GM23338 (cell line): ENCODE measurements around the gene SNX11. TPM values are rescaled to one million over a fixed set of nuclear protein-coding genes. Genes with fewer than 3 reads are reported as not detected.

Source experiments
- ATAC-seq: fragments of 200-7000 bp; cut with Tn5 transposase; 3 replicates; pipeline ENCODE4 v1.9.1; 2020
- DNase-seq: peaks from one replicate; pipeline ENCODE4 v3.0.0-alpha.2; 2015; ENCODE audit warnings: low spot score
- H2AFZ ChIP-seq: fragments of 200-600 bp; sonication (generic); 2 replicates; pipeline ENCODE4 v1.8.0; 2016; ENCODE audit warnings: antibody characterized with exemption, mild to moderate bottlenecking, moderate library complexity
- H3F3A ChIP-seq: fragments of 200-600 bp; sonication (generic); replicated peaks from 2 replicates; pipeline ENCODE4 v1.8.0; 2017; ENCODE audit warnings: antibody characterized with exemption, mixed run types, low read depth
- H3K27ac ChIP-seq: fragments of 200-600 bp; sonication (generic); 2 replicates; pipeline ENCODE4 v1.6.1; 2016; ENCODE audit warnings: low read depth
- H3K27me3 ChIP-seq: fragments of 200-600 bp; sonication (generic); 2 replicates; pipeline ENCODE4 v1.8.0; 2016; ENCODE audit warnings: mild to moderate bottlenecking, mixed run types, moderate library complexity; ENCODE audit not compliant: insufficient read depth
- H3K36me3 ChIP-seq: fragments of 200-600 bp; sonication (generic); 2 replicates; pipeline ENCODE4 v1.8.0; 2016; ENCODE audit warnings: mild to moderate bottlenecking; ENCODE audit not compliant: insufficient read depth
- H3K4me1 ChIP-seq: fragments of 200-600 bp; sonication (generic); 2 replicates; pipeline ENCODE4 v1.8.0; 2016; ENCODE audit warnings: mild to moderate bottlenecking, moderate library complexity; ENCODE audit not compliant: insufficient read depth
- H3K4me2 ChIP-seq: fragments of 200-600 bp; sonication (generic); 2 replicates; pipeline ENCODE4 v1.7.1; 2017; ENCODE audit warnings: mixed run types
- H3K4me3 ChIP-seq: fragments of 200-600 bp; sonication (generic); 2 replicates; pipeline ENCODE4 v1.6.1; 2016; ENCODE audit warnings: mixed run types
- H3K79me2 ChIP-seq: fragments of 200-600 bp; sonication (generic); replicated peaks from 2 replicates; pipeline ENCODE4 v1.8.0; 2017; ENCODE audit warnings: mild to moderate bottlenecking; ENCODE audit not compliant: insufficient read depth
- H3K9me2 ChIP-seq: fragments of 200-600 bp; sonication (generic); 2 replicates; pipeline ENCODE4 v1.8.0; 2017; ENCODE audit not compliant: insufficient read depth
- H4K20me1 ChIP-seq: fragments of 200-600 bp; sonication (generic); replicated peaks from 2 replicates; pipeline ENCODE4 v1.8.0; 2017; ENCODE audit warnings: mild to moderate bottlenecking; ENCODE audit not compliant: insufficient read depth
- H3K27ac Mint-ChIP-seq: 2 replicates; pipeline ENCODE4 v1.8.0; 2020; ENCODE audit warnings: inconsistent platforms, mild to moderate bottlenecking, moderate library complexity, mixed read lengths
- H3K27me3 Mint-ChIP-seq: 3 replicates; pipeline ENCODE4 v1.8.0; 2022; ENCODE audit warnings: low read depth, mild to moderate bottlenecking, moderate library complexity, mixed read lengths, inconsistent platforms; ENCODE audit not compliant: insufficient read depth, poor library complexity
- H3K36me3 Mint-ChIP-seq: 3 replicates; pipeline ENCODE4 v1.8.0; 2021; ENCODE audit warnings: low read depth, mild to moderate bottlenecking, inconsistent platforms, moderate library complexity, mixed read lengths
- H3K4me1 Mint-ChIP-seq: 3 replicates; pipeline ENCODE4 v1.8.0; 2020; ENCODE audit warnings: mild to moderate bottlenecking, inconsistent platforms, mixed read lengths
- H3K4me3 Mint-ChIP-seq: 3 replicates; pipeline ENCODE4 v1.8.0; 2021; ENCODE audit warnings: moderate library complexity, mild to moderate bottlenecking, inconsistent platforms, mixed read lengths
- H3K9me3 Mint-ChIP-seq: 3 replicates; pipeline ENCODE4 v1.8.0; 2020; ENCODE audit warnings: moderate library complexity, mild to moderate bottlenecking, inconsistent platforms, mixed read lengths
- CREB1 ChIP-seq: fragments of 250-450 bp; sonication (Bioruptor Pico); IDR thresholded peaks from 2 replicates; pipeline ENCODE4 v1.5.0; 2020; ENCODE audit warnings: low read depth, mild to moderate bottlenecking, moderate library complexity
- EZH2 ChIP-seq: fragments of 200-600 bp; sonication (generic); IDR thresholded peaks from one replicate; pipeline ENCODE4 v1.8.0; 2017; ENCODE audit warnings: antibody characterized with exemption, mild to moderate bottlenecking, low read depth; ENCODE audit not compliant: unreplicated experiment
- EZH2phosphoT487 ChIP-seq: fragments of 200-600 bp; sonication (generic); IDR thresholded peaks from one replicate; pipeline ENCODE4 v1.8.1; 2018; ENCODE audit warnings: antibody characterized with exemption; ENCODE audit not compliant: unreplicated experiment
- JUNB ChIP-seq: IDR thresholded peaks from one replicate; pipeline ENCODE4 v1.6.1; 2016; ENCODE audit warnings: antibody characterized with exemption; ENCODE audit not compliant: unreplicated experiment
- NANOG ChIP-seq: IDR thresholded peaks from 2 replicates; pipeline ENCODE4 v1.6.1; 2016; ENCODE audit warnings: antibody characterized with exemption, borderline replicate concordance
- POLR2AphosphoS5 ChIP-seq: IDR thresholded peaks from 2 replicates; pipeline ENCODE4 v1.6.1; 2016; ENCODE audit warnings: antibody characterized with exemption, low read depth
- STAT1 ChIP-seq: IDR thresholded peaks from one replicate; pipeline ENCODE4 v1.6.1; 2016; ENCODE audit warnings: antibody characterized with exemption; ENCODE audit not compliant: unreplicated experiment
- ZNF114 ChIP-seq: fragments of 250-450 bp; sonication (Bioruptor Pico); IDR thresholded peaks from 2 replicates; pipeline ENCODE4 v1.5.0; 2020; ENCODE audit warnings: mild to moderate bottlenecking, moderate library complexity
- ZNF331 ChIP-seq: fragments of 250-450 bp; sonication (Bioruptor Pico); IDR thresholded peaks from 2 replicates; pipeline ENCODE4 v1.5.0; 2020; ENCODE audit warnings: low read depth, mild to moderate bottlenecking, moderate library complexity
- polyA plus RNA-seq: library from polyadenylated mRNA; unstranded; fragments of >200 nt; fragmentation: Nextera tagmentation; extraction: Ambion mirVana; gene quantifications from 2 replicates; pipeline ENCODE4 v1.2.1, GENCODE V29; 2016
- total RNA-seq: library from RNA; depleted of rRNA; stranded (reverse); fragments of >200 nt; shearing (Covaris generic); gene quantifications from 2 replicates; pipeline ENCODE4 v1.2.3, GENCODE V29; 2014
- TF ChIP-seq, protein P1 (sequence below): IDR thresholded peaks from one replicate; pipeline ENCODE4 v1.6.1; 2018; ENCODE audit warnings: antibody characterized with exemption; ENCODE audit not compliant: unreplicated experiment
- TF ChIP-seq, protein P2 (sequence below): fragments of 250-450 bp; sonication (Bioruptor Pico); IDR thresholded peaks from 2 replicates; pipeline ENCODE4 v1.5.0; 2020; ENCODE audit warnings: mild to moderate bottlenecking, moderate library complexity
- TF ChIP-seq, protein P3 (sequence below): IDR thresholded peaks from 2 replicates; pipeline ENCODE4 v1.6.1; 2016; ENCODE audit warnings: antibody characterized with exemption
- TF ChIP-seq, protein P4 (sequence below), 2 experiments: fragments of 200-600 bp in 1 of 2; sonication (generic) in 1 of 2; conservative IDR thresholded peaks; 2 replicates each; pipeline versions ENCODE4 v1.5.1 to v1.6.1; 2016 to 2017; ENCODE audit warnings: antibody characterized with exemption in 2 of 2, low read depth in 2 of 2, mild to moderate bottlenecking in 2 of 2, moderate library complexity in 1 of 2

Gene SNX11
- total and polyA plus RNA-seq, 2 experiments from 2014 or later, result 7.9 to 16.3 TPM

DNA sequence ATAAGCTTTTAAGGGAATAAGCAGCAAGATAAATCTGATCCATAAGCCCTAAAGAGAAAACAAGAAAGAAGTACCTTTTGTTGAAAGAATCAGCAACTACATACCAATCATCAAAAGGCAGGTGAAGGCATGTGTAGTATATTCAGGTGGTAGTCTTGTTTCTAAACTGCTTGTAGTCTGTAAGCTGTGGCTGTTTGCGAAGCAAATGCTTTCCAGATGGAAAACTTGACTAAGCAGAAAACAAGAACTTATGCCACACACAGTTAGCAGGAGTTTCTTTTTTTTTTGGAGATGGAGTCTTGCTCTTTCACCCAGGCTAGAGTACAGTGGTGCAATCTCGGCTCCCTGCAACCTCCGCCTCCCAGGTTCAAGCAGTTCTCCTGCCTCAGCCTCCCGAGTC, 12.0 kb upstream of the SNX11 start:
- H3K9me2 ChIP-seq, result no peaks in the 10 kb centered on the region

More for the DNA sequence above, 12.0 kb upstream of the SNX11 start:
- H3K27ac ChIP-seq, result 0 out of 2 replicates have a peak overlapping the region, but pooled peaks have one; percentile 50
- TF ChIP-seq CREB1 (no peak), POLR2AphosphoS5 (no peak), EZH2 (no peak), EZH2phosphoT487 (no peak), ZNF331 (CRISPR knock-in tag) (no peak), NANOG (no peak), ZNF114 (CRISPR knock-in tag) (no peak), STAT1 (no peak), JUNB (no peak)
- TF ChIP-seq, protein P1, sequence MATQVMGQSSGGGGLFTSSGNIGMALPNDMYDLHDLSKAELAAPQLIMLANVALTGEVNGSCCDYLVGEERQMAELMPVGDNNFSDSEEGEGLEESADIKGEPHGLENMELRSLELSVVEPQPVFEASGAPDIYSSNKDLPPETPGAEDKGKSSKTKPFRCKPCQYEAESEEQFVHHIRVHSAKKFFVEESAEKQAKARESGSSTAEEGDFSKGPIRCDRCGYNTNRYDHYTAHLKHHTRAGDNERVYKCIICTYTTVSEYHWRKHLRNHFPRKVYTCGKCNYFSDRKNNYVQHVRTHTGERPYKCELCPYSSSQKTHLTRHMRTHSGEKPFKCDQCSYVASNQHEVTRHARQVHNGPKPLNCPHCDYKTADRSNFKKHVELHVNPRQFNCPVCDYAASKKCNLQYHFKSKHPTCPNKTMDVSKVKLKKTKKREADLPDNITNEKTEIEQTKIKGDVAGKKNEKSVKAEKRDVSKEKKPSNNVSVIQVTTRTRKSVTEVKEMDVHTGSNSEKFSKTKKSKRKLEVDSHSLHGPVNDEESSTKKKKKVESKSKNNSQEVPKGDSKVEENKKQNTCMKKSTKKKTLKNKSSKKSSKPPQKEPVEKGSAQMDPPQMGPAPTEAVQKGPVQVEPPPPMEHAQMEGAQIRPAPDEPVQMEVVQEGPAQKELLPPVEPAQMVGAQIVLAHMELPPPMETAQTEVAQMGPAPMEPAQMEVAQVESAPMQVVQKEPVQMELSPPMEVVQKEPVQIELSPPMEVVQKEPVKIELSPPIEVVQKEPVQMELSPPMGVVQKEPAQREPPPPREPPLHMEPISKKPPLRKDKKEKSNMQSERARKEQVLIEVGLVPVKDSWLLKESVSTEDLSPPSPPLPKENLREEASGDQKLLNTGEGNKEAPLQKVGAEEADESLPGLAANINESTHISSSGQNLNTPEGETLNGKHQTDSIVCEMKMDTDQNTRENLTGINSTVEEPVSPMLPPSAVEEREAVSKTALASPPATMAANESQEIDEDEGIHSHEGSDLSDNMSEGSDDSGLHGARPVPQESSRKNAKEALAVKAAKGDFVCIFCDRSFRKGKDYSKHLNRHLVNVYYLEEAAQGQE, result no peak
- TF ChIP-seq, protein P2, sequence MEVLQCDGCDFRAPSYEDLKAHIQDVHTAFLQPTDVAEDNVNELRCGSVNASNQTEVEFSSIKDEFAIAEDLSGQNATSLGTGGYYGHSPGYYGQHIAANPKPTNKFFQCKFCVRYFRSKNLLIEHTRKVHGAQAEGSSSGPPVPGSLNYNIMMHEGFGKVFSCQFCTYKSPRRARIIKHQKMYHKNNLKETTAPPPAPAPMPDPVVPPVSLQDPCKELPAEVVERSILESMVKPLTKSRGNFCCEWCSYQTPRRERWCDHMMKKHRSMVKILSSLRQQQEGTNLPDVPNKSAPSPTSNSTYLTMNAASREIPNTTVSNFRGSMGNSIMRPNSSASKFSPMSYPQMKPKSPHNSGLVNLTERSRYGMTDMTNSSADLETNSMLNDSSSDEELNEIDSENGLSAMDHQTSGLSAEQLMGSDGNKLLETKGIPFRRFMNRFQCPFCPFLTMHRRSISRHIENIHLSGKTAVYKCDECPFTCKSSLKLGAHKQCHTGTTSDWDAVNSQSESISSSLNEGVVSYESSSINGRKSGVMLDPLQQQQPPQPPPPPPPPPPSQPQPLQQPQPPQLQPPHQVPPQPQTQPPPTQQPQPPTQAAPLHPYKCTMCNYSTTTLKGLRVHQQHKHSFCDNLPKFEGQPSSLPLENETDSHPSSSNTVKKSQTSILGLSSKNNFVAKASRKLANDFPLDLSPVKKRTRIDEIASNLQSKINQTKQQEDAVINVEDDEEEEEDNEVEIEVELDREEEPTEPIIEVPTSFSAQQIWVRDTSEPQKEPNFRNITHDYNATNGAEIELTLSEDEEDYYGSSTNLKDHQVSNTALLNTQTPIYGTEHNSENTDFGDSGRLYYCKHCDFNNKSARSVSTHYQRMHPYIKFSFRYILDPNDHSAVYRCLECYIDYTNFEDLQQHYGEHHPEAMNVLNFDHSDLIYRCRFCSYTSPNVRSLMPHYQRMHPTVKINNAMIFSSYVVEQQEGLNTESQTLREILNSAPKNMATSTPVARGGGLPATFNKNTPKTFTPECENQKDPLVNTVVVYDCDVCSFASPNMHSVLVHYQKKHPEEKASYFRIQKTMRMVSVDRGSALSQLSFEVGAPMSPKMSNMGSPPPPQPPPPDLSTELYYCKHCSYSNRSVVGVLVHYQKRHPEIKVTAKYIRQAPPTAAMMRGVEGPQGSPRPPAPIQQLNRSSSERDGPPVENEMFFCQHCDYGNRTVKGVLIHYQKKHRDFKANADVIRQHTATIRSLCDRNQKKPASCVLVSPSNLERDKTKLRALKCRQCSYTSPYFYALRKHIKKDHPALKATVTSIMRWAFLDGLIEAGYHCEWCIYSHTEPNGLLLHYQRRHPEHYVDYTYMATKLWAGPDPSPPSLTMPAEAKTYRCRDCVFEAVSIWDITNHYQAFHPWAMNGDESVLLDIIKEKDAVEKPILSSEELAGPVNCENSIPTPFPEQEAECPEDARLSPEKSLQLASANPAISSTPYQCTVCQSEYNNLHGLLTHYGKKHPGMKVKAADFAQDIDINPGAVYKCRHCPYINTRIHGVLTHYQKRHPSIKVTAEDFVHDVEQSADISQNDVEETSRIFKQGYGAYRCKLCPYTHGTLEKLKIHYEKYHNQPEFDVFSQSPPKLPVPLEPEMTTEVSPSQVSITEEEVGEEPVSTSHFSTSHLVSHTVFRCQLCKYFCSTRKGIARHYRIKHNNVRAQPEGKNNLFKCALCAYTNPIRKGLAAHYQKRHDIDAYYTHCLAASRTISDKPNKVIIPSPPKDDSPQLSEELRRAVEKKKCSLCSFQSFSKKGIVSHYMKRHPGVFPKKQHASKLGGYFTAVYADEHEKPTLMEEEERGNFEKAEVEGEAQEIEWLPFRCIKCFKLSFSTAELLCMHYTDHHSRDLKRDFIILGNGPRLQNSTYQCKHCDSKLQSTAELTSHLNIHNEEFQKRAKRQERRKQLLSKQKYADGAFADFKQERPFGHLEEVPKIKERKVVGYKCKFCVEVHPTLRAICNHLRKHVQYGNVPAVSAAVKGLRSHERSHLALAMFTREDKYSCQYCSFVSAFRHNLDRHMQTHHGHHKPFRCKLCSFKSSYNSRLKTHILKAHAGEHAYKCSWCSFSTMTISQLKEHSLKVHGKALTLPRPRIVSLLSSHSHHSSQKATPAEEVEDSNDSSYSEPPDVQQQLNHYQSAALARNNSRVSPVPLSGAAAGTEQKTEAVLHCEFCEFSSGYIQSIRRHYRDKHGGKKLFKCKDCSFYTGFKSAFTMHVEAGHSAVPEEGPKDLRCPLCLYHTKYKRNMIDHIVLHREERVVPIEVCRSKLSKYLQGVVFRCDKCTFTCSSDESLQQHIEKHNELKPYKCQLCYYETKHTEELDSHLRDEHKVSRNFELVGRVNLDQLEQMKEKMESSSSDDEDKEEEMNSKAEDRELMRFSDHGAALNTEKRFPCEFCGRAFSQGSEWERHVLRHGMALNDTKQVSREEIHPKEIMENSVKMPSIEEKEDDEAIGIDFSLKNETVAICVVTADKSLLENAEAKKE (CRISPR knock-in tag), result no peak
- TF ChIP-seq, protein P3, sequence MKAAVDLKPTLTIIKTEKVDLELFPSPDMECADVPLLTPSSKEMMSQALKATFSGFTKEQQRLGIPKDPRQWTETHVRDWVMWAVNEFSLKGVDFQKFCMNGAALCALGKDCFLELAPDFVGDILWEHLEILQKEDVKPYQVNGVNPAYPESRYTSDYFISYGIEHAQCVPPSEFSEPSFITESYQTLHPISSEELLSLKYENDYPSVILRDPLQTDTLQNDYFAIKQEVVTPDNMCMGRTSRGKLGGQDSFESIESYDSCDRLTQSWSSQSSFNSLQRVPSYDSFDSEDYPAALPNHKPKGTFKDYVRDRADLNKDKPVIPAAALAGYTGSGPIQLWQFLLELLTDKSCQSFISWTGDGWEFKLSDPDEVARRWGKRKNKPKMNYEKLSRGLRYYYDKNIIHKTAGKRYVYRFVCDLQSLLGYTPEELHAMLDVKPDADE, result no peak
- TF ChIP-seq, protein P4, sequence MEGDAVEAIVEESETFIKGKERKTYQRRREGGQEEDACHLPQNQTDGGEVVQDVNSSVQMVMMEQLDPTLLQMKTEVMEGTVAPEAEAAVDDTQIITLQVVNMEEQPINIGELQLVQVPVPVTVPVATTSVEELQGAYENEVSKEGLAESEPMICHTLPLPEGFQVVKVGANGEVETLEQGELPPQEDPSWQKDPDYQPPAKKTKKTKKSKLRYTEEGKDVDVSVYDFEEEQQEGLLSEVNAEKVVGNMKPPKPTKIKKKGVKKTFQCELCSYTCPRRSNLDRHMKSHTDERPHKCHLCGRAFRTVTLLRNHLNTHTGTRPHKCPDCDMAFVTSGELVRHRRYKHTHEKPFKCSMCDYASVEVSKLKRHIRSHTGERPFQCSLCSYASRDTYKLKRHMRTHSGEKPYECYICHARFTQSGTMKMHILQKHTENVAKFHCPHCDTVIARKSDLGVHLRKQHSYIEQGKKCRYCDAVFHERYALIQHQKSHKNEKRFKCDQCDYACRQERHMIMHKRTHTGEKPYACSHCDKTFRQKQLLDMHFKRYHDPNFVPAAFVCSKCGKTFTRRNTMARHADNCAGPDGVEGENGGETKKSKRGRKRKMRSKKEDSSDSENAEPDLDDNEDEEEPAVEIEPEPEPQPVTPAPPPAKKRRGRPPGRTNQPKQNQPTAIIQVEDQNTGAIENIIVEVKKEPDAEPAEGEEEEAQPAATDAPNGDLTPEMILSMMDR (conservative IDR thresholded peaks at IDR 0.05; ENCODE audit: low read depth in 2 of 2), result no peak
- peaks cover 7% of the 10 kb centered on the region; the same call in 1 of the 2 replicates for H3K4me1 ChIP-seq
- DNase-seq (no peak), ATAC-seq (no peak)
- no peaks in the 10 kb centered on the region for H3K27me3 ChIP-seq
- Mint-ChIP-seq H3K4me3 (no peak overlapping the region), H3K27me3 (peaks cover 4% of the 10 kb centered on the region), H3K9me3 (no peaks in the 10 kb centered on the region), H3K4me1 (peaks cover 3% of the 10 kb centered on the region), H3K36me3 (peaks cover 18% of the 10 kb centered on the region), H3K27ac (no peak overlapping the region)
- peaks cover 56% of the 10 kb centered on the region for H4K20me1 ChIP-seq
- no peak overlapping the region for H2AFZ ChIP-seq
- H3F3A ChIP-seq, result peaks cover 6% of the 10 kb centered on the region; the same call in 1 of the 2 replicates
- H3K36me3 ChIP-seq, result no peaks in the 10 kb centered on the region; the same call in 1 of the 2 replicates
- H3K4me3 ChIP-seq, result no peak overlapping the region
- H3K4me2 ChIP-seq, result no peak overlapping the region
- H3K79me2 ChIP-seq, result peaks cover 99% of the 10 kb centered on the region
